MCF 10A (cell line): ENCODE measurements around the gene KLF8. TPM values are rescaled to one million over a fixed set of nuclear protein-coding genes. Genes with fewer than 3 reads are reported as not detected.
A peak's percentile ranks its signal among the peaks of the same experiment; 100 is the strongest.

Experiments
- BruUV-seq: library from RNA; stranded (reverse); fragments of 400-500 nt; replicated peaks from 2 replicates; lab custom pipeline; 2021; lab: Mats Ljungman, UMichigan
- CTCF ChIA-PET: fragments of 300-600 bp; sonication (Branson Sonifier 250); formaldehyde crosslinking; extraction: SDS; loops from one replicate; lab custom pipeline; 2021; ENCODE audit warnings: antibody characterized with exemption, inconsistent platforms; lab: Yijun Ruan, JAX
- POLR2A ChIA-PET: fragments of 300-600, 350-650 bp; sonication (Branson Sonifier 250); formaldehyde crosslinking; extraction: SDS; loops from one replicate; lab custom pipeline; 2020; ENCODE audit warnings: antibody characterized with exemption, inconsistent platforms; lab: Yijun Ruan, JAX
- DNase-seq: peaks from one replicate; pipeline ENCODE4 v3.0.0-alpha.2; 2018; ENCODE audit not compliant: unreplicated experiment
- H3K27ac Mint-ChIP-seq: one replicate; pipeline ENCODE4 v1.8.0; 2022; ENCODE audit warnings: mild to moderate bottlenecking, low read depth, mixed read lengths; ENCODE audit not compliant: unreplicated experiment
- H3K27me3 Mint-ChIP-seq: one replicate; pipeline ENCODE4 v1.8.0; 2022; ENCODE audit warnings: mixed read lengths; ENCODE audit not compliant: insufficient read depth, unreplicated experiment
- H3K36me3 Mint-ChIP-seq: one replicate; pipeline ENCODE4 v1.8.0; 2022; ENCODE audit warnings: mild to moderate bottlenecking, moderate library complexity, mixed read lengths; ENCODE audit not compliant: insufficient read depth, unreplicated experiment
- H3K4me1 Mint-ChIP-seq: one replicate; pipeline ENCODE4 v1.8.0; 2022; ENCODE audit warnings: mixed read lengths; ENCODE audit not compliant: insufficient read depth, unreplicated experiment
- H3K4me3 Mint-ChIP-seq: one replicate; pipeline ENCODE4 v1.8.0; 2022; ENCODE audit warnings: mild to moderate bottlenecking, moderate library complexity, mixed read lengths; ENCODE audit not compliant: unreplicated experiment
- H3K9me3 Mint-ChIP-seq: one replicate; pipeline ENCODE4 v1.8.0; 2022; ENCODE audit warnings: mixed read lengths; ENCODE audit not compliant: unreplicated experiment
- CTCF ChIP-seq: fragments of 200-600 bp; IDR thresholded peaks from one replicate; pipeline ENCODE4 v1.8.0; 2022; ENCODE audit warnings: antibody characterized with exemption, mild to moderate bottlenecking; ENCODE audit not compliant: unreplicated experiment
- intact Hi-C: fragments of 100-400 bp; cut with micrococcal nuclease; formaldehyde crosslinking; loops from 2 replicates; pipeline ENCODE4 v1.14.1; 2022
- total RNA-seq: library from RNA; stranded (reverse); gene quantifications from 2 replicates; pipeline ENCODE4 v1.2.3, GENCODE V29; 2022

KLF8 gene
- total RNA-seq, 1 experiment from 2014 or later: 12.6 TPM

- Mint-ChIP-seq H3K27me3 (peaks cover 36% of the 10 kb centered on the region), H3K27ac (no peak overlapping the region), H3K4me3 (no peak overlapping the region), H3K9me3 (no peaks in the 10 kb centered on the region), H3K4me1 (peaks cover 6% of the 10 kb centered on the region), H3K36me3 (no peaks in the 10 kb centered on the region)
- CTCF ChIA-PET: interaction anchor here (0.6 to 4.5 kb wide), 29 partner anchors 10 to 1114 kb away, joined by 3 to 92 read pairs (median 4); partner anchors contain the start of gene KLF8
- peak; percentile 71 for DNase-seq
- peak; percentile 67 for TF ChIP-seq CTCF
- no TSS peak for BruUV-seq
- intact Hi-C loops: loop anchor here (1.0 to 5.0 kb wide), 4 partner anchors 16 to 1356 kb away; partner anchors contain the start of gene KLF8
- POLR2A ChIA-PET: interaction anchor here (0.6 to 1.5 kb wide), 7 partner anchors 11 to 664 kb away, joined by 3 to 7 read pairs (median 3); partner anchors contain the start of gene KLF8
Measured at GRCh38 chrX:56248492-56248891, 16.3 kb downstream of the KLF8 start.

GRCh38 chrX:56253832-56254703 lies 21.9 kb downstream of the KLF8 start:
- Mint-ChIP-seq H3K36me3 (peaks cover 7% of the 10 kb centered on the region), H3K4me1 (no peaks in the 10 kb centered on the region), H3K9me3 (no peaks in the 10 kb centered on the region), H3K27me3 (peaks cover 65% of the 10 kb centered on the region), H3K4me3 (no peak overlapping the region), H3K27ac (no peak overlapping the region)
- ChIA-PET POLR2A (no interaction called here), CTCF (no interaction called here)
- no peak for TF ChIP-seq CTCF
- no peak for DNase-seq
- no TSS peak for BruUV-seq
- intact Hi-C loops: no loop called here

GRCh38 chrX:56268888-56269287 lies 36.7 kb downstream of the KLF8 start:
- Mint-ChIP-seq H3K27me3 (peaks cover 59% of the 10 kb centered on the region), H3K27ac (no peak overlapping the region), H3K36me3 (peaks cover 11% of the 10 kb centered on the region), H3K4me3 (no peak overlapping the region), H3K4me1 (no peaks in the 10 kb centered on the region), H3K9me3 (no peaks in the 10 kb centered on the region)
- no TSS peak for BruUV-seq
- TF ChIP-seq CTCF: no peak
- CTCF ChIA-PET: interaction anchor here (0.9 kb wide), 1 partner anchor 457 kb away, joined by 5 read pairs; no protein-coding TSS in a partner anchor
- POLR2A ChIA-PET: no interaction called here
- intact Hi-C loops: no loop called here
- DNase-seq: no peak

- CTCF ChIA-PET: interaction anchor here (1.3 kb wide), 1 partner anchor 455 kb away, joined by 4 read pairs; no protein-coding TSS in a partner anchor
- intact Hi-C loops: no loop called here
- Mint-ChIP-seq H3K4me1 (no peaks in the 10 kb centered on the region), H3K27ac (no peak overlapping the region), H3K36me3 (peaks cover 7% of the 10 kb centered on the region), H3K4me3 (no peak overlapping the region), H3K9me3 (no peaks in the 10 kb centered on the region), H3K27me3 (peaks cover 65% of the 10 kb centered on the region)
- POLR2A ChIA-PET: no interaction called here
- no TSS peak for BruUV-seq
- DNase-seq: no peak
- TF ChIP-seq CTCF: no peak
Measured at GRCh38 chrX:56278692-56279091, 46.5 kb downstream of the KLF8 start.
